GM12873 (cell line): ENCODE measurements around the gene PLEK.

ENCODE experiments used
- CTCF ChIP-seq: IDR thresholded peaks from 2 replicates; pipeline ENCODE4 v1.5.1; 2012; ENCODE audit warnings: low read depth, mild to moderate bottlenecking, moderate library complexity, low read length, control low read depth; ENCODE audit not compliant: insufficient read depth; ENCODE audit errors: missing control alignments

The PLEK gene

DNA sequence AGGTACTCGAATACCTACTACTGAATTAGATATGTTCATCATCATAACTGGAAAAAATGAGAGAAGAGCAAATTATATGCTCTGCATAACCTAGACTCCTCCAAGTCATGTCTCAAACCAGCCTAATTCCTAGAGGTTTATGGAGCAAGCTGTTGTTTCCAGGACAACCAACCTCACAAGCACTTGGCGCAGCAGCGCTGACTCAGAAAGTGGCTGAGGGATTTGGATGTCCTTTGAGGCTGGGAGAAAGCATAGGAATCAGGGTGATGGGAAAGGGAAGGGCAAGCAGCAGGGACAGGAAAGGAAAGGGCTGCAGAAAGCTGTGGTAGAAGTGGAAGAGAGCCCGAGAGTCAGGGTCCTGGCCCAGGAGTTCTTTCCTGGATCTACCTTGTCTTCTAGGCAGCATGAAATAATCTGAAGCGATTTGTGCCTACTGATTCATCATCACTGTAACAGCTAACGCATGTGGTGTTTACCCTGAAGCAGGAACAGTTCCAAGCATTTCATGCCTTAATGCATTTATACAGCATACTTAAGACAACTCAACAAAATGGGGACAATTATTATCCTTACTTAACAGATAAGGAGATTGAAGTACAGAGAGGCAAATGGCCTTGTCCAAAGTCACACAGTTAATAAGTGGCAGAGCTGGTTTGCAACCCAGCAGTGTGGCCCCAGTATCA lies 3.7 kb downstream of the PLEK start:
- TF ChIP-seq CTCF, result no peak

DNA sequence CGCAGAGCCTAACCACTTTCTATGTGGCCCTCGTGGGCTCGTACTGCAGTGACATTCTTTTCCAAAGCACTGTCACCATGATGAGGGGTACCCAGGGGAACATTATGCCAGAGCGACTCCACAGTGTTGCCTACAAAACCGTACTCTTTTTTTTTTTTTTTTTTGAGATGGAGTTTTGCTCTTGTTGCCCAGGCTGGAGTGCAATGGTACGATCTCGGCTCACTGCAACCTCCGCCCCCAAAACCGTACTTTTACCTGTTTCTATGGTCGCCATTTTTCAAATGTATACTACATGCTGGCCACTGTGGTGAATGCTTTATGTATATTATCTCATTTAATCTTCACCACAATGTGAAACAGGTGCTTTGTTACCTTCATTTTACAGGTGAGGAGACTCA lies 4.3 kb downstream of the PLEK start:
- TF ChIP-seq CTCF, result no peak

- TF ChIP-seq CTCF, result no peak
Observed at GRCh38 chr2:68371138-68371537, 6.1 kb downstream of the PLEK start.

- no peak for TF ChIP-seq CTCF
Observed at GRCh38 chr2:68371581-68371980, 6.5 kb downstream of the PLEK start.

DNA sequence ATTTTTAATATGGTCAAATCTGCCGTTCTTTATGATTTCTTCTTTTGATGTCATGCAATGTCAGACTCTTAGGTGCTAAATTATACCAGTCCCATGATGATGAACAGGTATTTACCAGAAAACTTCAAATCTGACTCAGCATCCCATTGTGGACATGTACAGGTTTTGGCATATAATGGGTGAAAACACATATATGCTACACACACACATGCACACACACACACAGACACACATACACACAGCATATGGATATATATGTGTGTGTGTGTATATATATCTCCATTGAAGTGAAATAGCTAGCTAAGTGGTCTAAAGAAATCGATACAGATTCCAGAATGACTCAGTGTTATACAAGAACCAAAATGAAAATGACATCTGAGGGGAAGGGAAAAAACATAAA lies 7.4 kb downstream of the PLEK start:
- no peak for TF ChIP-seq CTCF

DNA sequence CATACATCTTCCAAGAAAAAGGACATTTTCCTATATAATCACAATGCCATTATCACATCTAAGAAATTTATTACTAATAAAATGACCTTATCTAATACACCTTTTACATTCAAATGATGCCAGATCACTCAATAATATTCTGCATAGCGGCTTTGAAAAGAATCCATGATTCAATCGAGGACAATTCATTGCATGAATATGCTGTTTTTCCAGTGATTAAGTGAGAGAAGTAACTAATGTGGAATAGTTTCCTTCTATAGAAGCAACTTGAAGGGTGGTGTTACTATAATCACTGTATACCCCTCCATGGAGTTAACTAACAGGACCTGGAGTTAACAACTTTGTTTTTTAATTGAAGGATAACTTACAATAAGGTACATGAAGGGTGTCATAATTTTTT lies 9.1 kb downstream of the PLEK start:
- TF ChIP-seq CTCF, result no peak

DNA sequence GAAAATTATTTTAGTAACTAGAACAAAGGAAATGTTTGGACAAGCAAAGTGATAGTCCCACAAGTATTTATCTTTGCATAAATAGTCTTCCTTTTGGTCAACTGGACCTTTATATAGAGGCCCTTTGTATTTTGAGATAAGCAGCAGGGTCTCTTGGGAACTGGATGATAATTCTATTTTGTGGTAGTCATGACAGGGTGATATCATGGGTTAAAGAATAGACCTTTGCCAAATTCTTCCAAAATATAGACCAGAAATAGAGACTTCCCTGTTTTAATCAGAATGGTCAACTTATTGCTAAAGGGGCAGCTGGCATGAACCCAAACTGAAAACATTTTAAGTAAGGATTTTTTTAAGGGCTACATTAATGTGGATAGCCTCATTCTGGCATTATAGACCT lies 10.5 kb downstream of the PLEK start:
- TF ChIP-seq CTCF, result no peak
